Activated naive CD4-positive, alpha-beta T cell treated with anti-CD3 and anti-CD28 coated beads for 36 hours (primary cell): ENCODE results near the gene ZMYND15. TPM values are rescaled to one million over a fixed set of nuclear protein-coding genes. Genes with fewer than 3 reads are reported as not detected.

Experiments used
- CTCF ChIA-PET: fragments of 350-600 bp; sonication (Branson Sonifier 250); formaldehyde crosslinking; loops from one replicate; lab custom pipeline; 2021; ENCODE audit warnings: antibody characterized with exemption; lab: Charles Lee
- DNase-seq: peaks from one replicate; pipeline ENCODE4 v3.0.0-alpha.2; 2020
- H3K27ac Mint-ChIP-seq: one replicate; pipeline ENCODE4 v1.8.0; 2021; ENCODE audit warnings: mild to moderate bottlenecking, mixed read lengths
- H3K27me3 Mint-ChIP-seq: one replicate; pipeline ENCODE4 v1.8.0; 2021; ENCODE audit warnings: low read depth, mixed read lengths
- H3K36me3 Mint-ChIP-seq: one replicate; pipeline ENCODE4 v1.8.0; 2021; ENCODE audit warnings: low read depth, mixed read lengths
- H3K4me1 Mint-ChIP-seq: one replicate; pipeline ENCODE4 v1.8.0; 2021; ENCODE audit warnings: low read depth, mixed read lengths
- H3K4me3 Mint-ChIP-seq: one replicate; pipeline ENCODE4 v1.8.0; 2021; ENCODE audit warnings: mild to moderate bottlenecking, moderate library complexity, mixed read lengths
- H3K9me3 Mint-ChIP-seq: one replicate; pipeline ENCODE4 v1.8.0; 2021; ENCODE audit warnings: mixed read lengths
- intact Hi-C: fragments of 100-400 bp; cut with micrococcal nuclease; formaldehyde crosslinking; loops from one replicate; pipeline ENCODE4 v1.15.1; 2023
- total RNA-seq, 2 experiments: library from RNA; stranded (reverse); gene quantifications; one replicate each; pipeline ENCODE4 v1.2.3, GENCODE V29; 2021

ZMYND15 gene
- total RNA-seq, 2 experiments from 2014 or later: 0.17 TPM; not detected in 1

GRCh38 chr17:4782652-4783051 lies 43.0 kb downstream of the ZMYND15 start:
- Mint-ChIP-seq H3K4me3 (no peak overlapping the region), H3K27ac (no peak overlapping the region), H3K36me3 (no peaks in the 10 kb centered on the region), H3K27me3 (peaks cover 62% of the 10 kb centered on the region), H3K9me3 (no peaks in the 10 kb centered on the region), H3K4me1 (peaks cover 19% of the 10 kb centered on the region)
- intact Hi-C loops: loop anchor here (10.0 kb wide), 1 partner anchor 218 kb away; the partner anchor contains the start of gene GGT6
- peak; percentile 48 for DNase-seq
- CTCF ChIA-PET: interaction anchor here (2.0 kb wide), 1 partner anchor 50 kb away, joined by 8 read pairs; no protein-coding TSS in a partner anchor

- H3K4me1 Mint-ChIP-seq: peaks cover 26% of the 10 kb centered on the region
- peaks cover 69% of the 10 kb centered on the region for H3K27me3 Mint-ChIP-seq
- peak overlapping the region; percentile 36 for H3K4me3 Mint-ChIP-seq
- CTCF ChIA-PET: interaction anchor here (1.2 kb wide), 1 partner anchor 11 kb away, joined by 3 read pairs; no protein-coding TSS in a partner anchor
- no peaks in the 10 kb centered on the region for H3K9me3 Mint-ChIP-seq
- H3K27ac Mint-ChIP-seq: no peak overlapping the region
- no peak for DNase-seq
- H3K36me3 Mint-ChIP-seq: peaks cover 2% of the 10 kb centered on the region
- intact Hi-C loops: loop anchor here (10.0 kb wide), 1 partner anchor 221 kb away; the partner anchor contains the start of gene GGT6
Measured at GRCh38 chr17:4785311-4786105, 45.9 kb downstream of the ZMYND15 start.

- H3K36me3 Mint-ChIP-seq: peaks cover 2% of the 10 kb centered on the region
- H3K27me3 Mint-ChIP-seq: peaks cover 66% of the 10 kb centered on the region
- no peaks in the 10 kb centered on the region for H3K9me3 Mint-ChIP-seq
- no peak within 1 kb of the TSS for H3K27ac Mint-ChIP-seq
- intact Hi-C loops: loop anchor here (10.0 kb wide), 1 partner anchor 221 kb away; the partner anchor contains the start of gene GGT6
- H3K4me1 Mint-ChIP-seq: peaks cover 31% of the 10 kb centered on the region
- CTCF ChIA-PET: interaction anchor here (0.7 to 1.2 kb wide), 3 partner anchors 11 to 99 kb away, joined by 3 to 4 read pairs (median 4); no protein-coding TSS in a partner anchor
- peak; percentile 26 for DNase-seq
- peak within 1 kb of the TSS; percentile 36 for H3K4me3 Mint-ChIP-seq
Measured at GRCh38 chr17:4786106-4786511, 46.5 kb downstream of the ZMYND15 start, which contains the start of gene VMO1. VMO1 (minus strand) TSS chr17:4786364; CDS start chr17:4786352, 12 bp downstream.

- peaks cover 2% of the 10 kb centered on the region for H3K36me3 Mint-ChIP-seq
- no peak overlapping the region for H3K27ac Mint-ChIP-seq
- H3K27me3 Mint-ChIP-seq: peaks cover 66% of the 10 kb centered on the region
- intact Hi-C loops: loop anchor here (10.0 kb wide), 1 partner anchor 222 kb away; the partner anchor contains the start of gene GGT6
- peaks cover 33% of the 10 kb centered on the region for H3K4me1 Mint-ChIP-seq
- H3K4me3 Mint-ChIP-seq: no peak overlapping the region
- DNase-seq: no peak
- CTCF ChIA-PET: interaction anchor here (0.7 to 1.2 kb wide), 4 partner anchors 12 to 99 kb away, joined by 3 to 4 read pairs (median 4); no protein-coding TSS in a partner anchor
- no peaks in the 10 kb centered on the region for H3K9me3 Mint-ChIP-seq
Measured at GRCh38 chr17:4786516-4786915, 46.9 kb downstream of the ZMYND15 start.

- peaks cover 53% of the 10 kb centered on the region for H3K27me3 Mint-ChIP-seq
Measured at GRCh38 chr17:4788159-4788806, 48.6 kb downstream of the ZMYND15 start.

GRCh38 chr17:4788807-4789700 lies 49.4 kb downstream of the ZMYND15 start, which contains the start of gene GLTPD2:
GLTPD2 (plus strand) TSS chr17:4788964; CDS start chr17:4789012, 48 bp downstream.
- peak within 1 kb of the TSS; percentile 46 for H3K27ac Mint-ChIP-seq
- H3K4me3 Mint-ChIP-seq: peak within 1 kb of the TSS; percentile 85
- H3K27me3 Mint-ChIP-seq: peaks cover 46% of the 10 kb centered on the region
- H3K9me3 Mint-ChIP-seq: no peaks in the 10 kb centered on the region
- peaks cover 33% of the 10 kb centered on the region for H3K4me1 Mint-ChIP-seq
- peaks cover 2% of the 10 kb centered on the region for H3K36me3 Mint-ChIP-seq
- intact Hi-C loops: loop anchor here (10.0 kb wide), 1 partner anchor 224 kb away; the partner anchor contains the start of gene GGT6
- DNase-seq: no peak
- CTCF ChIA-PET: interaction anchor here (0.7 to 3.0 kb wide), 15 partner anchors 9 to 232 kb away, joined by 3 to 12 read pairs (median 3); partner anchors contain the start of genes ARRB2, C17orf107, CHRNE and PLD2

More at GRCh38 chr17:4788159-4788806, 48.6 kb downstream of the ZMYND15 start:
- intact Hi-C loops: loop anchor here (10.0 kb wide), 1 partner anchor 223 kb away; the partner anchor contains the start of gene GGT6
- no peak for DNase-seq
- Mint-ChIP-seq H3K36me3 (peaks cover 2% of the 10 kb centered on the region), H3K9me3 (no peaks in the 10 kb centered on the region), H3K27ac (no peak overlapping the region), H3K4me1 (peaks cover 33% of the 10 kb centered on the region), H3K4me3 (peak overlapping the region; percentile 85)
- CTCF ChIA-PET: interaction anchor here (0.7 to 3.0 kb wide), 7 partner anchors 8 to 111 kb away, joined by 3 to 10 read pairs (median 3); partner anchors contain the start of genes C17orf107, PLD2 and PSMB6

- Mint-ChIP-seq H3K27me3 (peaks cover 40% of the 10 kb centered on the region), H3K9me3 (no peaks in the 10 kb centered on the region), H3K27ac (peak overlapping the region; percentile 46), H3K4me3 (peak overlapping the region; percentile 85), H3K36me3 (peaks cover 2% of the 10 kb centered on the region), H3K4me1 (peaks cover 31% of the 10 kb centered on the region)
- CTCF ChIA-PET: interaction anchor here (0.7 to 3.0 kb wide), 21 partner anchors 8 to 232 kb away, joined by 3 to 12 read pairs (median 4); partner anchors contain the start of genes ARRB2, CHRNE, PLD2 and RNF167
- intact Hi-C loops: loop anchor here (10.0 kb wide), 1 partner anchor 225 kb away; the partner anchor contains the start of gene GGT6
- DNase-seq: no peak
Measured at GRCh38 chr17:4789701-4789950, 50.0 kb downstream of the ZMYND15 start.

- intact Hi-C loops: loop anchor here (1.0 to 10.0 kb wide), 9 partner anchors 17 to 225 kb away; partner anchors contain the start of genes ARRB2, CXCL16, GGT6 and MED11
- peaks cover 30% of the 10 kb centered on the region for H3K4me1 Mint-ChIP-seq
Measured at GRCh38 chr17:4789951-4790704, 50.5 kb downstream of the ZMYND15 start.

GRCh38 chr17:4790705-4791088 lies 51.1 kb downstream of the ZMYND15 start:
- CTCF ChIA-PET: interaction anchor here (0.6 to 3.0 kb wide), 22 partner anchors 8 to 226 kb away, joined by 3 to 12 read pairs (median 4); partner anchors contain the start of genes ARRB2, PLD2, RNF167 and SLC25A11
- H3K27me3 Mint-ChIP-seq: peaks cover 32% of the 10 kb centered on the region

More at GRCh38 chr17:4789951-4790704, 50.5 kb downstream of the ZMYND15 start:
- Mint-ChIP-seq H3K27me3 (peaks cover 38% of the 10 kb centered on the region), H3K4me3 (peak overlapping the region; percentile 85), H3K9me3 (no peaks in the 10 kb centered on the region), H3K27ac (peak overlapping the region; percentile 95), H3K36me3 (peaks cover 2% of the 10 kb centered on the region)
- CTCF ChIA-PET: interaction anchor here (0.6 to 3.0 kb wide), 28 partner anchors 8 to 233 kb away, joined by 3 to 12 read pairs (median 4); partner anchors contain the start of genes ARRB2, CHRNE, PLD2 and RNF167
- peak; percentile 93 for DNase-seq

GRCh38 chr17:4795168-4795567 lies 55.5 kb downstream of the ZMYND15 start:
- H3K27ac Mint-ChIP-seq: peak overlapping the region; percentile 97
- H3K4me3 Mint-ChIP-seq: peak overlapping the region; percentile 100

More at GRCh38 chr17:4790705-4791088, 51.1 kb downstream of the ZMYND15 start:
- H3K36me3 Mint-ChIP-seq: peaks cover 2% of the 10 kb centered on the region
- intact Hi-C loops: loop anchor here (1.0 to 2.0 kb wide), 8 partner anchors 17 to 158 kb away; partner anchors contain the start of genes ARRB2, CXCL16, MED11 and MINK1
- H3K4me1 Mint-ChIP-seq: peaks cover 30% of the 10 kb centered on the region
- H3K4me3 Mint-ChIP-seq: peak overlapping the region; percentile 85
- H3K27ac Mint-ChIP-seq: peak overlapping the region; percentile 95
- DNase-seq: no peak
- no peaks in the 10 kb centered on the region for H3K9me3 Mint-ChIP-seq

More at GRCh38 chr17:4795168-4795567, 55.5 kb downstream of the ZMYND15 start:
- Mint-ChIP-seq H3K27me3 (no peaks in the 10 kb centered on the region), H3K9me3 (no peaks in the 10 kb centered on the region), H3K4me1 (peaks cover 29% of the 10 kb centered on the region), H3K36me3 (peaks cover 11% of the 10 kb centered on the region)
- CTCF ChIA-PET: no interaction called here
- intact Hi-C loops: loop anchor here (5.0 kb wide), 1 partner anchor 653 kb away; the partner anchor contains the start of genes CYB5D2 and ZZEF1
- no peak for DNase-seq
